Osteocyte (in vitro differentiated cells): ENCODE data around the gene EIF2S3. TPM values are rescaled to one million over a fixed set of nuclear protein-coding genes. Genes with fewer than 3 reads are reported as not detected.

Experiments
- DNase-seq: peaks from one replicate; pipeline ENCODE4 v3.0.0; 2021; ENCODE audit warnings: mixed read lengths; ENCODE audit not compliant: unreplicated experiment; ENCODE audit errors: extremely low spot score
- H3K27ac Mint-ChIP-seq: one replicate; pipeline ENCODE4 v1.8.0; 2021; ENCODE audit warnings: mild to moderate bottlenecking, mixed read lengths; ENCODE audit not compliant: unreplicated experiment
- H3K27me3 Mint-ChIP-seq: one replicate; pipeline ENCODE4 v1.8.0; 2021; ENCODE audit warnings: mixed read lengths; ENCODE audit not compliant: unreplicated experiment
- H3K36me3 Mint-ChIP-seq: one replicate; pipeline ENCODE4 v1.8.0; 2021; ENCODE audit warnings: mixed read lengths; ENCODE audit not compliant: unreplicated experiment
- H3K4me1 Mint-ChIP-seq: one replicate; pipeline ENCODE4 v1.8.0; 2021; ENCODE audit warnings: mixed read lengths; ENCODE audit not compliant: unreplicated experiment
- H3K4me3 Mint-ChIP-seq: one replicate; pipeline ENCODE4 v1.8.0; 2021; ENCODE audit warnings: mild to moderate bottlenecking, moderate library complexity, mixed read lengths; ENCODE audit not compliant: unreplicated experiment
- H3K9me3 Mint-ChIP-seq: one replicate; pipeline ENCODE4 v1.8.0; 2021; ENCODE audit warnings: mixed read lengths; ENCODE audit not compliant: unreplicated experiment
- CTCF ChIP-seq: fragments of 200-600 bp; sonication (generic); IDR thresholded peaks from 2 replicates; pipeline ENCODE4 v1.5.0; 2021; ENCODE audit warnings: antibody characterized with exemption, mild to moderate bottlenecking, moderate library complexity
- total RNA-seq: library from RNA; stranded (reverse); gene quantifications from 2 replicates; pipeline ENCODE4 v1.2.1, GENCODE V29; 2021

EIF2S3 gene
- total RNA-seq, 1 donor from 2014 or later, result 360 TPM

GRCh38 chrX:24113181-24113580 lies 58.4 kb downstream of the EIF2S3 start:
- DNase-seq, result no peak
- H3K27me3 Mint-ChIP-seq, result no peaks in the 10 kb centered on the region
- no peak overlapping the region for H3K4me3 Mint-ChIP-seq
- peaks cover 18% of the 10 kb centered on the region for H3K4me1 Mint-ChIP-seq
- H3K27ac Mint-ChIP-seq, result no peak overlapping the region
- no peaks in the 10 kb centered on the region for H3K36me3 Mint-ChIP-seq
- H3K9me3 Mint-ChIP-seq, result no peaks in the 10 kb centered on the region
- no peak for TF ChIP-seq CTCF

- Mint-ChIP-seq H3K4me1 (peaks cover 14% of the 10 kb centered on the region), H3K36me3 (no peaks in the 10 kb centered on the region), H3K4me3 (peak overlapping the region; percentile 5), H3K27ac (peak overlapping the region; percentile 76), H3K9me3 (no peaks in the 10 kb centered on the region), H3K27me3 (no peaks in the 10 kb centered on the region)
- no peak for DNase-seq
- no peak for TF ChIP-seq CTCF
Measured at GRCh38 chrX:24117258-24117657, 62.5 kb downstream of the EIF2S3 start.

- Mint-ChIP-seq H3K4me3 (no peak overlapping the region), H3K4me1 (peaks cover 14% of the 10 kb centered on the region), H3K36me3 (no peaks in the 10 kb centered on the region), H3K27me3 (no peaks in the 10 kb centered on the region), H3K27ac (peak overlapping the region; percentile 35), H3K9me3 (no peaks in the 10 kb centered on the region)
- TF ChIP-seq CTCF, result no peak
- no peak for DNase-seq
Measured at GRCh38 chrX:24124244-24124799, 69.6 kb downstream of the EIF2S3 start.

- H3K36me3 Mint-ChIP-seq, result no peaks in the 10 kb centered on the region
- H3K27me3 Mint-ChIP-seq, result no peaks in the 10 kb centered on the region
- no peak overlapping the region for H3K4me3 Mint-ChIP-seq
- H3K4me1 Mint-ChIP-seq, result peaks cover 14% of the 10 kb centered on the region
- no peaks in the 10 kb centered on the region for H3K9me3 Mint-ChIP-seq
- no peak overlapping the region for H3K27ac Mint-ChIP-seq
- TF ChIP-seq CTCF, result no peak
- DNase-seq, result no peak
Measured at GRCh38 chrX:24125028-24125612, 70.4 kb downstream of the EIF2S3 start.

Other genes starting within 250 kb of the EIF2S3 start
- gene APOO, start 147.0 kb upstream of the EIF2S3 start, total RNA-seq, result 35.4 and 47.4 TPM in 2 replicates
- not detected in 2 replicates for gene CXorf58, start 146.9 kb upstream of the EIF2S3 start, total RNA-seq
- gene KLHL15, start 27.8 kb upstream of the EIF2S3 start, total RNA-seq, result 15.8 and 16.3 TPM in 2 replicates
- 84.6 and 90.0 TPM in 2 replicates for gene ZFX, start 94.8 kb downstream of the EIF2S3 start, total RNA-seq